HEK293T (cell line): ENCODE data around the gene RDH16.

Experiments used
- BHLHE40 ChIP-seq: fragments of 450-650 bp; IDR thresholded peaks from 2 replicates; pipeline ENCODE4 v1.6.1; 2016; ENCODE audit warnings: mild to moderate bottlenecking, moderate library complexity, borderline replicate concordance
- NFRKB ChIP-seq: fragments of 450-650 bp; IDR thresholded peaks from 2 replicates; pipeline ENCODE4 v1.6.1; 2016; ENCODE audit warnings: mild to moderate bottlenecking, moderate library complexity
- SUZ12 ChIP-seq: fragments of 450-650 bp; IDR thresholded peaks from 2 replicates; pipeline ENCODE4 v1.6.1; 2016; ENCODE audit warnings: mild to moderate bottlenecking

DNA sequence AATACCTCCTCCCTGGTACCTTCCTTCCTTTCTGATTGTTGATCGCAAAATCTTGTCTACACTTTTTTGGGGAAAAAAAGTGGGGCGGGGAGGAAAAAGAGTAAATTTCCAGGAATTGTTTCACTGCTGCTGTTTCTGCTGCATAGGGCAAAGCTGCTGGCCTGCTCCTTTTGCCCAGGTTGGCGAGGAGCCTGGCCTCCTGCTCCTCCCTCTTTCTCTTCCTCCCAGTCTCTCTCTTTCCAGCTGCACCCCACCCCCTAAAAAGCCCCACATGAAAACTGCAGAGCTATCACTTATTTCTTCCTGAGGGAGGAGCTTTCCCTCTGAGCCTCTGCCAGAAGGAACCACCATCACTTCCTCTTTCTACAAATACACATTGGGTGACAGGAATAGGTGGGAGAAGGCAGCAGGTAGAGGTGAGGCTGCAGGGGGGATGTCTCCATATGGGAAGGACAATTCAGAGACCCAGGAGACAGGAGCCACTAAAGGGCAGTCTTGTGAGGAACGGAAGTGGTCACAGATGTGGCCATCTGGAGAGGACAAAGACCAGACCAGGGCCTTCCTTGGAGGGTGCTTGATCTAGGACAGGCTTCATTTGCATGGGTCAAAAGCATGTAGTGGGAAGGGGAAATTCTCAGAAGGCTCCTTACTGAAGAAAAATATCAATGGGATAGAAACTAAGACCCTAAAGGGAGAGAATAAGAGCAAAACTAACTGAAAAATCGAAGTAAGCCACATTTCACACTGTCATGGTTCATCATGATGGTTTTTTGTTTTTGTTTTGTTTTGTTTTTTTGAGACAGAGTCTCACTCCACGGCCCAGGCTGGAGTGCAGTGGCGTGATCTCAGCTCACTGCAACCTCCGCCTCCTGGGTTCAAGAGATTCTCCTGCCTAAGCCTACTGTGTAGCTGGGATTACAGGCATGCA is 34.2 kb upstream of the RDH16 start:
- TF ChIP-seq BHLHE40 (no peak), SUZ12 (no peak), NFRKB (no peak)
